Kidney tubule cell (primary cell): ENCODE results near the gene CATSPERZ.

Experiments
- DNase-seq: peaks from one replicate; pipeline ENCODE4 v3.0.0-alpha.2; 2018; ENCODE audit warnings: low spot score

The CATSPERZ gene, protein sequence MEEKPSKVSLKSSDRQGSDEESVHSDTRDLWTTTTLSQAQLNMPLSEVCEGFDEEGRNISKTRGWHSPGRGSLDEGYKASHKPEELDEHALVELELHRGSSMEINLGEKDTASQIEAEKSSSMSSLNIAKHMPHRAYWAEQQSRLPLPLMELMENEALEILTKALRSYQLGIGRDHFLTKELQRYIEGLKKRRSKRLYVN

DNA sequence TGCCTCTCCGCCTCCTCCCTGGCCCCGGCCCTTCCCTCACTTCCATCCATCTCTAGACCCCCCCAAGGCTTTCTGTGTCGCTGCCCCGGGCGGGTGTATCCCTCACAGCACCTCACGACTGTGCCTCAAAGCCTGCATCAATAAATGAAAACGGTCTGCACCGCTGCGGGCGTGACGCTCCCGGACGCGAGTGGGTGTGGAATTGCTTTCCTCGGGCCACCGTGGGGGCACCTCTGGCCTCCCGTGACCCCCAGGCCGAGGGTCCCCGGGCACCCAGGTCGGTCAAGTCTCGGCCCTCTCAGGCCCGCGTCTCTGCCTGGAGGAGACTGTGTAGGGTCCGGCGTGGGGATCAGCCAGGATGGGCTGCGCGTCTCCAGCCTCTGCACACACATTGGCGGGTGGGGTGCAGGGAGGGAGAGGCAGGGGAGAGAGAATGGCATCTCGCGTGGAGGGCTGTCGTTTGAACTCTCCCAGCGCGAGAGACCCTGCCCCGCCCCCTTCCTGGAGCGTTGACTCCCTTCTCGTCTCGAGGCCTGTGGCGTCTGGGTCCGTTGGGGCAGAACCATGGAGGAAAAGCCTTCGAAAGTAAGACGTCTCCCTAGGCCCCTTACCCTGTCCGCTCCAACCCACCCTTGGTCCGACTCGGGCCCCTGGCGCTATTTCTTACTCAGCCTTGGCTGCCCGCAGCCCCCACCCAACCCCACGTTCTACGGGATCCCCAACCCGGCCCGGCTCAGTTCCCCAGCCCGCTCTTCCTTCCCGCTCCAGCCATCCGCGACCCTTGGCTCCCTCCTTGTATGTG lies at the start of gene CATSPERZ:
TSS of gene CATSPERZ (plus strand) at position 512 of the 802 bp plus-strand sequence. CDS start at position 565, 53 bp downstream.
- DNase-seq = no peak

DNA sequence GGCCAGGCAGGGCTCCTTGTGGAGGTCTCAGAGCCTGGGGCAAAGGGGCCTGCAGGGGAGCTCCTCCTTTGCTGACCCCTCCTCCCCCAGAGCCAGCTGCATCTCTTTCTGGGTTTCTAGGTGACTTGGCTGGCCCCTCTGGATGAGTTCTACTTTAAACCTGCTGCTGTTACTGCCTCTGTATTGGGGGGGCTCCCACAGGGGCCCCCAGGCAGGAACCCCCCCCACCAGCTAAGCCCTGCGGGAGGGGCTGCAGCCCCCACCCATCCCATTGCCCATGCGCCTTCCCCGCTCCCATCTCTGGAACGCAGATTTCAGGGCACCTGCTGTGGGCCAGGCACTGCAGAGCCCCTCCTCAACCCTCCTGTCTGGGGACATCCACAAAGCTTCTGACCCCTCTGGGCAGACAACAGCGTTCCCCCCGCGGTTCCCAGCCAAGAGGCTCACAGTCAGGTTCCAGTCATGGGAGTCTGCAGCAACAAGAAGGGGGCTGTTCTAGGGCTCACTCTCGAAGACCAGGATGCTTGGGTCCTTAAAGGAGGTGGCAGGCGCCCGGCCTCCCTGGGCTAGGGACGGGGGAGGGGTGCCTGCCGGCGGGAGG lies 49.6 kb upstream of the CATSPERZ start:
- DNase-seq = no peak

DNA sequence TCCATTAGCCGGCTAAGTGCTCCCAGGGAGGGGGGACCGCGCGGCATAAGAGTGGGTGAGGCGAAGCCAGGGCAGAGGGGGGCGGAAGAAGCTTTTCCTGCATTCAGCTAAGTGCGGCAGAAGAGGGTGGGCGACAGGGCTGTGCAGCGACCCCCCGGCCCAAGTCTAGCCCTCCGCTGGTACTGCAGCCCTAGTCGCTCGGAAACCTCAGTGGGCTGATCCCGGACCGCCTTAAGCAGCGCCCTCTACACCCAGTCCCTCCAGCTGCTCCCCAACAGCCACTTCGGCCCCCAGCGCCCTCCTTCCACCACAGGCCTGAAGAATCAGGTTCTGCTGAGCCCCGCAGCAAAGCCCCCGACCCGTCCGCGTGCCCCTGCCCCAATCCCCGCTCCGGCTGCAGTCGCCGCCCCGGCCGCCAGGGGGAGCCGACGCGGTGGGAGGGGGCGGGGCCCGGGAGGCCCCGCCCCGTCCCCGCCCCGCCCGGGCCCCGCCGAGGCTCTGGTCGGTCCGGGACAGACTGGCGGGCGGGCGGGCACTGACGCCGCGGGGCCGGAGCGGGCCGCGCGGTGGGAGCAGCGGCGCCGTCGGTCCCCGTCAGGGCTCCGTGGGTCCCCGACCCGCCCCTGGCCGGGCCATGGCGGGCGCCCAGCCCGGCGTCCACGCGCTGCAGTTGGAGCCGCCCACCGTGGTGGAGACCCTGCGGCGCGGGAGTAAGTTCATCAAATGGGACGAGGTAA lies 49.0 kb upstream of the CATSPERZ start, which contains the start of gene PLCB3:
TSS of gene PLCB3 (plus strand) at position 515 of the 737 bp plus-strand sequence. CDS start at position 635, 120 bp downstream.
- DNase-seq = peak; percentile 65

DNA sequence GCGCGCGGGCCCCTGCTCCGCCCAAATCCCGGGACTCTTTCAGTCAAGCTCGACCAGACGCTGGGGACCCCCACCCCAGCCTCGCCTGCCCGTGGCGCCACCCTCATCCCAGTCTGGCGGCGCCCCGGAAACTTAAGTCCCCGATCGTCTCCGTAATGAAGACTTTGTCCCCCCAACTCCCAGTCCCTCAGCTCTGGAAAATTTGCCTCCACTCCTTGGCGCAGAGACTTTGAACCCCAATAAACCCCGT lies 48.5 kb upstream of the CATSPERZ start:
- no peak for DNase-seq

DNA sequence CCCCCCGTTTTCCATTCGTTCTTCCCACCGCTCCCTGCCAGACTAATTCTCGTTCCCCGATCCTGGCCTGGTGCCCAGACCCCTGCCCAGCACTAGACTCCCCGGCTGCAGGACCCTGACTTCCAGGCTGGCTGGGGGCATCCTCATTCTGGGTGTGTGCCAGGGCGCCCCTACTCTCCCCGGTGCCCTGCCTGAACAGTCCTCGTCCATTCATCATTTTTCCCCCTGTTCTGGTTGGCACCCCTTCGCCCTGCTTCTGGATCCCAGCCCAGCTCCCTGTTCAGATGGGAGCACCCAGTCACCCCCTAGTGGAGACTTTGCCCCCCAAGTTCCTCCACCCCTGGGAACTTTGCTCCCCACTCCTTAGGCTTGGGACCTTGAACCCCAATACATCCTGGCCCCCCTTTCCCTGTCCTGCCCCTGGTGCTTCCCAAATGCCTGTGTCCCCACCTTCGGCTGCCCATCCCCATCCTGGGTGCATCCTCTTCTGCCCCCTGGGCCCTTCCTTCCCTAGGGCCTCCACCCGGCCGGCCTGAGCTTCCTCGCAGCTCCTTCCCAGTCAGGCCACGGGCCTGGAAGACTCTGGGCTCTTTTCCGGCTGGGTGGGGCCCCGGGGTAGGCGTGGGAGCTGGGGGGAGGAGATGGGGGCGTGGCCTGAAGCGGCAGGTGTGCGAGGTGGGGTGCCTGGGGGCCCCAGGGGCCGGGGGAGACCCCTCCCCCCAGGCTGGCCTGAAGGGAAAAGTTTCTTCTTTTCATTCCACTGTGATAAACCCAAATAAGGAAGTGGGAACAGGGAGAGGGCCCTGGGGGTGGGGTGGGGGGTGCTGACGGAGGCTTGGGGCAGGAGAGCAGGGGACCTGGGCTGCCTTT lies 47.9 kb upstream of the CATSPERZ start:
- DNase-seq = peak; percentile 75

DNA sequence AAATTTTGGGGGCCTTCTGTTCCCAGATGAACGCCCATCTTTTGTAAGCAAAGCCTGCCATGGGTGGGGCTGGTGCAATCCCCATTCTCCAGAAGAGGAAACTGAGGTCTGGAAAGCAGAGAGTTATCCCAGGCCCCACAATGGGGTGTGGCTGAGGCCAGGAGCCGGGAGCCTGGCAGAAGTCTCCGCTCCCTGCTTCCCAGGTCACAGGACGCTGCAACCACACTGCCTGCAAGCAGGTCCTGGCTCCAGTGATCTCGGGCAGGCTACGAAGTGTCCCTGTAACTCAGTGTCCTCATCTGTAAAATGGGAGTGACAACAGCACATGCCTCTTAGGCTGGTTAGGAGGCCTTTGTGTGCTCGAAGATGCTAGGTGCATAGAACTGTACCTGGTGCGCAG lies 47.1 kb upstream of the CATSPERZ start:
- no peak for DNase-seq

DNA sequence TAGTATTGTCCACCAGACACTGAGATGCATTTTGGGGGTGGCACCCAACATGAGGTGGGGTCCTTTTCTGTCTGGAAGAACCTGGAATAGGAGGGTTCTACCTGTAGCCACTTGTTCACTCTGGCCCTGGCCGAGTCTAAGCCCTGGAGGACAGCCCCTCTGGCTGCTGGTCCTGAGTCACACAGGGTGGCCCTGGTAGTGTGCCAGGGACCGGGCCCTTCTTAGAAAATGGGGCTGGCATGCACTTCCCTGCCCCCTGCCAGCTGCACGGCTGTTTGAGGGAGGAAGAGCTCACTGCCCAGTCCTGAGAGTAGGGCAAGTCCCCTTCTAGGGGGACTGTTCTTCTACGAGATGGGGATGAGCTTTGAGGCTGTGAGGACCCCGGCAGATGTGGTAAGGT lies 46.7 kb upstream of the CATSPERZ start:
- peak; percentile 32 for DNase-seq

DNA sequence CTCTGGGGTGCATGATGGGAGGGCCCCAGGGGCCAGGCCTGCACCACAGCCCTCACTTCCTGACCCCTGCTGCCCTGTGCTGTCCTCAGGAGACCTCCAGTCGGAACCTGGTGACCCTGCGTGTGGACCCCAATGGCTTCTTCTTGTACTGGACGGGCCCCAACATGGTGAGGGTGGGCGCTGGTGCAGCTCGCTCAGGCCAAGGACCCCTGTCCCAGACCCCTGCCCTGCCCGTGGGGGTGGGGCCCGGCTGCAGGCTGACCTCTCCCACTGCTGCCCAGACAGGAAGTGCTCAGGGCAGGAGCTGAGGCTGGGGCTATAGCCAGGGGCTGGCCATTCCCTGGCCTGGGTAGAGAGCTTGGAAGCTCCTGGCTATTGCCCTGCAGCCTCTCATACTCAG lies 45.8 kb upstream of the CATSPERZ start:
- no peak for DNase-seq

DNA sequence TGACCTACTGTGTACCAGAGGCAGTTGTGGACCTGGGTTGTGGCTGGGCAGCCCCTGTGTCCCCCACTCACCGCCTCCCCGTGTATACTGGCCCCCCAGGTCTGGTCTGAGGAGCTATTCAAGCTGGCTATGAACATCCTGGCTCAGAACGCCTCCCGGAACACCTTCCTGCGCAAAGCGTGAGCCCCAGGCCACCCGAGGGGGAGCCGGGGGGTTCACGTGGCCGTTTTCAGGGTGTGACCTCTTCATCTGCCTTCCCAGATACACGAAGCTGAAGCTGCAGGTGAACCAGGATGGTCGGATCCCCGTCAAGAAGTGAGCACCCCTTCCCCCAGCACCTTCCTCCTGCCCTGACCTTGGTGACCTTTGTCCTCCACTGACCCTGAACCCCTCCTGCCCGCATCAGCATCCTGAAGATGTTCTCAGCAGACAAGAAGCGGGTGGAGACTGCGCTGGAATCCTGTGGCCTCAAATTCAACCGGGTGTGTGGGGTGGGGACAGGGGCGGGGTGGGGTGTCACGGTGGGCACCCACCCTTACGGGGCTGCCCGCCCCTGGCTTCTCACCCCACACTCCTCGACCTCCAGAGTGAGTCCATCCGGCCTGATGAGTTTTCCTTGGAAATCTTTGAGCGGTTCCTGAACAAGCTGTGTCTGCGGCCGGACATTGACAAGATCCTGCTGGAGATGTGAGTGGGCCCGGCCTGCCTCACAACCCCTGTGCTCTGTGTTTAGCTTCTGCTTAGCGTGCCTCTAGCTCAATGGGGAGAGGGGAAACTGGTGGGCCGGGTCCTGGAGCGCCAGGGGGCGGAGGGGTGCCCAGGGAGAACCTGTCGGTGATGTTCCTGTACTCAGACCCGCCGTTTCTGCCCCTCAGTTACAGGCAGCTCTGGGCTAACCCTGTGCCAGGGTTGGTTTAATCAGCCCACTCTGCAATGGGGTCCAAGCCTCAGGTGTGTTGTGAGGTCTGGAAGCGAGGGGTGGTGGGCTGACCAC lies 44.7 kb upstream of the CATSPERZ start:
- DNase-seq = no peak

DNA sequence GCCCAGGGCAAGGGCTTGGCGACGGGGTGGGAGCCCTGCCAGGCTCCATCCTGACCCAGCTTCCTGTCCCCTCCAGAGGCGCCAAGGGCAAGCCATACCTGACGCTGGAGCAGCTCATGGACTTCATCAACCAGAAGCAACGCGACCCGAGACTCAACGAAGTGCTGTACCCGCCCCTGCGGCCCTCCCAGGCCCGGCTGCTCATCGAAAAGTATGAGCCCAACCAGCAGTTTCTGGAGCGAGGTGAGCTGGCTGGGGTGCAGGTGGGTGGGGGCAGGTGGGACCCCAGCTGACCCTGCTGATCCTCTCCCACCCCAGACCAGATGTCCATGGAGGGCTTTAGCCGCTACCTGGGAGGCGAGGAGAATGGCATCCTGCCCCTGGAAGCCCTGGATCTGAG lies 43.9 kb upstream of the CATSPERZ start:
- DNase-seq = no peak

DNA sequence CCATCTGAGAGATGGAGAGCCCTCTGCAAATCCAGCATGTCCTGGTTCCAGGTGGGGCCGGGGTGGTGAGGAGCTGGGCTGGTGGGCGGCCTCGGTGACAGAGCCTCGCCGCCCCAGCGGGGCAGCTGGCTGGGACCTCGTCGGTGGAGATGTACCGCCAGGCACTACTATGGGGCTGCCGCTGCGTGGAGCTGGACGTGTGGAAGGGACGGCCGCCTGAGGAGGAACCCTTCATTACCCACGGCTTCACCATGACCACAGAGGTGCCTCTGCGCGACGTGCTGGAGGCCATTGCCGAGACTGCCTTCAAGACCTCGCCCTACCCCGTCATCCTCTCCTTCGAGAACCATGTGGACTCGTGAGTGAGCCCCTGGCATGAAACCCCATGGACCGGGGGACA lies 41.8 kb upstream of the CATSPERZ start:
- DNase-seq = no peak

DNA sequence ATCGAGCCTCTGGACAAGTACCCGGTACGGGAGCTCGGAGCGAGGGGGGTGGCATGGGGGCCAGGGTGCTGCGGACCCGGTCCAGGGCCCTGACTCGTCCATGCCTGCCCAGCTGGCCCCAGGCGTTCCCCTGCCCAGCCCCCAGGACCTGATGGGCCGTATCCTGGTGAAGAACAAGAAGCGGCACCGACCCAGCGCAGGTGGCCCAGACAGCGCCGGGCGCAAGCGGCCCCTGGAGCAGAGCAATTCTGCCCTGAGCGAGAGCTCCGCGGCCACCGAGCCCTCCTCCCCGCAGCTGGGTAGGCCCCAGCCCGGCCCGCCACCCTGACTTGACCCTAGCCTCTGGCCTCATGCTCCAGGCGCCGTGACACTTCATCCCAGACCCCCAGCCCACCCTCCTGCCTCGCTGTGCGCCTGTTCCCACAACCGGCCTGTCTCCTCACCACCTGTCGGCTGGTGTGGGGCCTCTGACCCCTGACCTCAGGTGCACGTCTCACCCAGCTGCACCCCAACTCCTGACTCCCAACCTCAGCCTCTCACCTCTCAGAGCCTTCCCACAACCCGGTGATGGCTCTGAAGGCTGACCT lies 41.1 kb upstream of the CATSPERZ start:
- no peak for DNase-seq

DNA sequence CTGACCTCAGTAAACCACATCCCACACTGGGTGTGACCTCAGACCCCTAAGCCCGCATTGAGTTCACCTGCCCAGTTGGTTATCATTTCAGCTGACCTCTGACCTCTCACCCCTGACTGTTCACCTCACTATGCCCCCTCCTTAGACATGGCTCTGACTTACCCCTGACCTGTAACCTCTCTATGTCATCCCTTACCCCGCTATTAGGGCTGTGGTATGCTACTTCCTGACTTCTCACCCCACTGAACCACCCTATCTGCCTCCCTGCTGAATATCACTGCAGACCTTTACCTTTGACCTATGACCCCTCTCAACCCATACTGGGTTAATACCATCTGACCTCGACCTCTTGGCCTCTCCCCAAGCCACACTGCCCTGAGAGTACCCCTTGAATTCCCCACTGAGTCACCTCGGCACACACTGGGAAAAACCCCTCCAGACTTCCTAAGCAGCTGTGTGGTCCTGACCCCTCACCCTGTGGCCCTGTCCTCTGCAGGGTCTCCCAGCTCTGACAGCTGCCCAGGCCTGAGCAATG lies 40.6 kb upstream of the CATSPERZ start:
- no peak for DNase-seq

DNA sequence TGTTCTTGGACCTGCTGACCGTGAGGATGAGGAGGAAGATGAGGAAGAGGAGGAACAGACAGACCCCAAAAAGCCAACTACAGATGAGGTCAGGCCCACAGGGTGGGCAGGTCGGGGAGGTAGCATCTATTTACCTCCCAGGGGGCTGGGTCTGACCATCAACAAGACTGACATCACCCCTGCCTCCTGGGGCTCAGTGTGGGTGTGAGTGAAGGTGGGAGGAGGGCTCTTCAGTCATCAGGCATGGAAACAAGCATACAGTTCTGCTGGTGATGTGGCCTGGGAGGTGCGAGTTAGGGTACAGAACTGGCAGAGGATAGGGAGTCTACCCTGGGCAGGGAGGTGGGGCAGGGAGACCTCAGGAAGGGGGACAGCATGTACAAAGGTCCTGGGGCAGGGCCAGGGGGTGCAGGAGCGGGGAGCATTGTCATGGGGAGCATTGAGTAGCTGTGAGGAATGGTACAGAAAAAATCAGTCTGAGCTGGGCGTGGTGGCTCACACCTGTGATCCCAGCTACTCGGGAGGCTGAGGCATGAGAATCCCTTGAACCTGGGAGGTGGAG lies 39.9 kb upstream of the CATSPERZ start:
- no peak for DNase-seq

DNA sequence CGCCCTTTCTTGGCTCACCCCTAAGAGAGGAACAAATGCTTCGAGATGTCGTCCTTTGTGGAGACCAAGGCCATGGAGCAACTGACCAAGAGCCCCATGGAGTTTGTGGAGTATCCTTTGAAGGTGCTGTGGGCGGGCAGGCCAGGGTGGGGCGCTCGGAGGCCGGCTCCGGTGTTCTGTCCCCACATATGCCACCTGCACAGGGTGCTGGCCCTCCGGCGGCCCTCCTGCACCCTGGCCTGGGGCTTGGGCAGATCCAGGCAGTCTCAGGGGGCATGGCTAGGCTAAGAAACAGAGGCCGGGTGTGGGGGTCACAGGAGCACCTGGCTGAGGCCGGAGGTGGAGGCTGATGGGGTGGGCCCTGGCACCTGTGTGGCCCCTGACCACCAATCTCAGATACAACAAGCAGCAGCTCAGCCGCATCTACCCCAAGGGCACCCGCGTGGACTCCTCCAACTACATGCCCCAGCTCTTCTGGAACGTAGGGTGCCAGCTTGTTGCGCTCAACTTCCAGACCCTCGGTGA lies 38.5 kb upstream of the CATSPERZ start:
- no peak for DNase-seq

DNA sequence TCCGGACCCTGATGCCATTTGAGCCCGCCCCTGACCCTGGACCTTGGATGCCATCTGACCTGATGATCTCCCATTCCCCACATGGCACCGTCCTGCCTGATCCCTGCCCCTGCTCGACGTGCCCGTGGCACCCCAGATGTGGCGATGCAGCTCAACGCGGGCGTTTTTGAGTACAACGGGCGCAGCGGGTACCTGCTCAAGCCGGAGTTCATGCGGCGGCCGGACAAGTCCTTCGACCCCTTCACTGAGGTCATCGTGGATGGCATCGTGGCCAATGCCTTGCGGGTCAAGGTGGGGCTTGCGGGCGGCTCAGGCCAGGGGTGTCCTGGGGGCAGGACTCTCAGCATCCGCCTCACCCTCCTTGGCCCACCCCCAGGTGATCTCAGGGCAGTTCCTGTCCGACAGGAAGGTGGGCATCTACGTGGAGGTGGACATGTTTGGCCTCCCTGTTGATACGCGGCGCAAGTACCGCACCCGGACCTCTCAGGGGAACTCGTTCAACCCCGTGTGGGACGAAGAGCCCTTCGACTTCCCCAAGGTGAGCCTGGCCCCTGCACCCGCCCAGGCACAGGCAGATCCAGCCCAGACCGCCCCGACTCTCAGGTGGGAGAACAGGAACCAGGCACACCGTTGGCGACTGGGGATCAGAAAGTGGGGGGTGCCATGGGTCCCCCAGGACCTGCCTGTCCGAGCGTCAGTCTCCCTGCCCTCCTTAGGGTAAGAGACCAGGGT lies 37.7 kb upstream of the CATSPERZ start:
- DNase-seq = no peak

DNA sequence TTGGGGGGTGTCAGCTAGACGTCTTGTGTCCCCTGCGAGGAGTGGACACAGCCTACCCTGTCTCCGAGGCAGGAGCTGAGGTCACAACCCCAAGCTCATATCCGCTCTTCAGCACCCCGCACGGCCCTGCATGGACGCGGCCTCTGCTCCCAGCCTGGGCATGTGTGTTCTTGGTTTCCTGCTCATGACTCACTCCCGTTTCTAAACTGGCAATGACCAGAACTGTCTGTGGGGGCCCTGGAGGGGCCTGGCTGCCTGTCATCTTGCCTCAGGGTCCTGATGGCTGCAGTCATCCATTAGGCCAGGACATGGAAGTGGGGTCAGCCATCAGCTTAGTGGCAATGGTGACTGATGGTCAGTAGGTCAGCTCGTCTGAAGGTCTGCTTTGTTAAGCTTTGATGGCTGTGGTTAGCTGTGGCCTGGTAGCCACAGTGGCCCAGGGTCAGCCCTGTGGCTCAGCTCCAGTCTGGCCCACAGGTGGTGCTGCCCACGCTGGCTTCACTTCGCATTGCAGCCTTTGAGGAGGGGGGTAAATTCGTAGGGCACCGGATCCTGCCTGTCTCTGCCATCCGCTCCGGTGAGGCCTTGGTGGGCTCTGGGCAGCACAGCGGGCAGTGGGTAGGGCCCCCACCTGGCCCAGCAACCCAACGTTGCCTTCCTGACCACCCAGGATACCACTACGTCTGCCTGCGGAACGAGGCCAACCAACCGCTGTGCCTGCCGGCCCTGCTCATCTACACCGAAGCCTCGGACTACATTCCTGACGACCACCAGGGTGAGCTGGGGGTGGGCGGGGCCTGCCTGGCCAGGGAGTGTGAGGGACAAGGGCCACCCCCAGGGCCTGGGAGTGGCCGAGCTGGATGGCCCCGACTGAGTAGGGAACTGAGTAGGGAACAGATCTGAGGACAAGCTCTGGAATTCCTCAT lies 36.9 kb upstream of the CATSPERZ start:
- peak; percentile 29 for DNase-seq

DNA sequence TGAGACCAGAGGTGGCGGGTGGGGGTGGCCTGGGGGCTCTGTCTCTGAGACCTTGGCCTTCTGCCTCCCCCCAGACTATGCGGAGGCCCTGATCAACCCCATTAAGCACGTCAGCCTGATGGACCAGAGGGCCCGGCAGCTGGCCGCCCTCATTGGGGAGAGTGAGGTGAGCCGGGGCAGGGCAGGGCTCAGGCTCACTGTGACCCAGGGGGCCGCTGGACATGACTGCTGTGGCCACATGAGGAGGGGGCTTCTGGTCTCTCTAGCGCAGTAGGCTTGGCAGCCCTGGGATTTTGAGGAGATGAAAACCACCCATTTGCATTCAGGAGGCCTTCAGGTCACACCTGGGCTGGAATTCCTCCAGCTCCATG lies 36.2 kb upstream of the CATSPERZ start:
- no peak for DNase-seq
